Central memory CD8-positive, alpha-beta T cell (primary cell): ENCODE data around the gene PIERCE2.
"Not testable (repeated sequence)": the region's sequence is repeated elsewhere in the genome, so short reads cannot be mapped to it uniquely, and the experiment has no call there.

Experiments
- ATAC-seq: fragments of 150-1000 bp; cut with Tn5 transposase; replicated peaks from 2 replicates; pipeline ENCODE4 v1.10.0; 2022; ENCODE audit warnings: mild to moderate bottlenecking, moderate FRiP score, moderate number of reproducible peaks; ENCODE audit not compliant: poor library complexity, severe bottlenecking; ENCODE audit errors: extremely low read depth
- DNase-seq, 2 donors: peaks; one replicate each; pipeline ENCODE4 v3.0.0; 2021; ENCODE audit warnings: low spot score in 2 of 2
- H3K27ac Mint-ChIP-seq: one replicate; pipeline ENCODE4 v1.8.0; 2022; ENCODE audit warnings: low read depth, mild to moderate bottlenecking, moderate library complexity, mixed read lengths
- H3K27me3 Mint-ChIP-seq: one replicate; pipeline ENCODE4 v1.8.0; 2022; ENCODE audit warnings: mixed read lengths
- H3K36me3 Mint-ChIP-seq: one replicate; pipeline ENCODE4 v1.8.0; 2022; ENCODE audit warnings: mild to moderate bottlenecking, moderate library complexity, mixed read lengths; ENCODE audit not compliant: insufficient read depth
- H3K4me1 Mint-ChIP-seq: one replicate; pipeline ENCODE4 v1.8.0; 2022; ENCODE audit warnings: mixed read lengths
- H3K4me3 Mint-ChIP-seq: one replicate; pipeline ENCODE4 v1.8.0; 2022; ENCODE audit warnings: mild to moderate bottlenecking, moderate library complexity, mixed read lengths
- H3K9me3 Mint-ChIP-seq: one replicate; pipeline ENCODE4 v1.8.0; 2022; ENCODE audit warnings: mixed read lengths

Gene PIERCE2

GRCh38 chr15:55446379-55447029, 38.2 kb downstream of the PIERCE2 start:
- H3K4me1 Mint-ChIP-seq, H3K27ac Mint-ChIP-seq, ATAC-seq, H3K36me3 Mint-ChIP-seq, DNase-seq, H3K9me3 Mint-ChIP-seq, H3K4me3 Mint-ChIP-seq: not testable (repeated sequence)
- H3K27me3 Mint-ChIP-seq: peaks cover 26% of the 10 kb centered on the region

GRCh38 chr15:55447030-55447394, 38.7 kb downstream of the PIERCE2 start:
- H3K4me3 Mint-ChIP-seq, H3K4me1 Mint-ChIP-seq, DNase-seq, H3K9me3 Mint-ChIP-seq, H3K27ac Mint-ChIP-seq, ATAC-seq, H3K36me3 Mint-ChIP-seq: not testable (repeated sequence)
- H3K27me3 Mint-ChIP-seq: peaks cover 25% of the 10 kb centered on the region

- H3K36me3 Mint-ChIP-seq: no peaks in the 10 kb centered on the region
- H3K4me1 Mint-ChIP-seq: no peaks in the 10 kb centered on the region
- no peak overlapping the region for H3K4me3 Mint-ChIP-seq
- ATAC-seq: no peak
- no peak overlapping the region for H3K27ac Mint-ChIP-seq
- H3K27me3 Mint-ChIP-seq: peaks cover 41% of the 10 kb centered on the region
- peaks cover 14% of the 10 kb centered on the region for H3K9me3 Mint-ChIP-seq
- no peak for DNase-seq
These were observed 49.2 kb downstream of the PIERCE2 start for GRCh38 chr15:55457401-55458022.

DNA sequence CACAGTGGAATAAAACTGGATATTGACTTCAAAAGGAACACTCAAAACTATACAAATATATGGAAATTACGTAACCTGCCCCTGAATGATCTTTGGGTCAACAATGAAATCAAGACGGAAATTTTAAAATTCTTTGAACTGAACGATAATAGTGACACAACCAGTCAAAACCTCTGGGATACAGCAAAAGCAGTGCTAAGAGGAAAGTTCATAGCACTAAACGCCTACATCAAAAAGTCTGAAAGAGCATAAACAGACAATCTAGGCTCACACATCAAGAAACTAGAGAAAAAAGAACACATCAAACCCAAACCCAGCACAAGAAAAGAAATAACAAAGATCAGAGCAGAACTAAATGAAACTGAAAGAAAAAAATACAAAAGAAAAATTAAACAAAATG, 53.2 kb downstream of the PIERCE2 start:
- H3K27me3 Mint-ChIP-seq: peaks cover 33% of the 10 kb centered on the region
- peaks cover 14% of the 10 kb centered on the region for H3K9me3 Mint-ChIP-seq
- DNase-seq: no peak
- H3K27ac Mint-ChIP-seq: no peak overlapping the region
- H3K4me1 Mint-ChIP-seq: no peaks in the 10 kb centered on the region
- no peaks in the 10 kb centered on the region for H3K36me3 Mint-ChIP-seq
- ATAC-seq: no peak
- no peak overlapping the region for H3K4me3 Mint-ChIP-seq

- ATAC-seq: no peak
- H3K36me3 Mint-ChIP-seq: no peaks in the 10 kb centered on the region
- H3K27ac Mint-ChIP-seq: no peak overlapping the region
These were observed 60.0 kb downstream of the PIERCE2 start for GRCh38 chr15:55468321-55468720.

More at GRCh38 chr15:55468321-55468720, 60.0 kb downstream of the PIERCE2 start:
- no peak overlapping the region for H3K4me3 Mint-ChIP-seq
- H3K27me3 Mint-ChIP-seq: no peaks in the 10 kb centered on the region
- H3K4me1 Mint-ChIP-seq: no peaks in the 10 kb centered on the region
- no peaks in the 10 kb centered on the region for H3K9me3 Mint-ChIP-seq
- DNase-seq: no peak
